Measurements from ENCODE around the gene OR10C1.

GRCh38 chr6:29479560-29479959 is 40.5 kb downstream of the OR10C1 start:
- TF ChIP-seq CTCF (IDR thresholded peaks at IDR 0.05) (no peak), ZFX (IDR thresholded peaks at IDR 0.05; ENCODE audit: borderline replicate concordance) (no peak)
